ENCODE measurements around the gene APOD. TPM values are rescaled to one million over a fixed set of nuclear protein-coding genes. Genes with fewer than 3 reads are reported as not detected.
"Not testable (repeated sequence)": the region's sequence is repeated elsewhere in the genome, so short reads cannot be mapped to it uniquely, and the experiment has no call there.

Gene APOD
- total and polyA plus RNA-seq, 4 experiments from 2014 or later = not detected

DNA sequence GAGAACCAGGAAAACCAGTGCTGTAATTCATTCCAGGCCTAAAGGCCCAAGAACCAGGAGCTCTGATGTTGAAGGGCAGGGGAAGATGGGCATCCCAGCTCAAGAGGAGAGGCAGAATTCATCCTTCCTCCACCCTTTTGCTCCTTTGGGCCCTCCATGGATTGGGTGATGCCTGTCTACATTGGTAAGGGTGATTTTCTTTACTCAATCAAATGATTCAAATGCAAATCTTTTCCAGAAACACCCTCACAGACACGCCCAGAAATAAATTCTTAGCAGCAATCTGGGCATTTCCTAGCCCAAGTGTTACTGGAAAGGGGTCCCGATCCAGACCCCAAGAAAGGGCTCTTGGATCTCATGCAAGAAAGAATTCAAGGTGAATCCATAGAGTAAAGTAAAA, 17.6 kb upstream of the APOD start:
- ChIA-PET POLR2A (ENCODE audit: partially characterized antibody) (no interaction called here), CTCF (ENCODE audit: partially characterized antibody) (no interaction called here)

DNA sequence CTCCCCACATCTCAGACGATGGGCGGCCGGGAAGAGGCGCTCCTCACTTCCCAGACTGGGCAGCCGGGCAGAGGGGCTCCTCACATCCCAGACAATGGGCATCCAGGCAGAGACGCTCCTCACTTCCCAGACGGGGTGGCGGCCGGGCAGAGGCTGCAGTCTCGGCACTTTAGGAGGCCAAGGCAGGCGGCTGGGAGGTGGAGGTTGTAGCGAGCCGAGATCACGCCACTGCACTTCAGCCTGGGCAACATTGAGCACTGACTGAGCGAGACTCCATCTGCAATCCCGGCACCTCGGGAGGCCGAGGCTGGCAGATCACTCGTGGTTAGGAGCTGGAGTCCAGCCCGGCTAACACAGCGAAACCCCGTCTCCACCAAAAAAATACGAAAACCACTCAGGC, 16.2 kb upstream of the APOD start:
- H3K4me3 ChIP-seq (ENCODE audit: low read length in 2 of 2); H3K36me3 ChIP-seq (ENCODE audit: insufficient read depth, low read length); H3K36me3 Mint-ChIP-seq; POLR2A ChIA-PET (ENCODE audit: partially characterized antibody); H3K9me3 ChIP-seq (ENCODE audit: control insufficient read depth in 1 of 2, low read length in 2 of 2); H3K27me3 Mint-ChIP-seq; H3K27ac Mint-ChIP-seq; CTCF ChIA-PET (ENCODE audit: partially characterized antibody); DNase-seq; H3K4me1 Mint-ChIP-seq; H3K4me3 Mint-ChIP-seq; H3K4me1 ChIP-seq (ENCODE audit: insufficient read depth, low read length); intact Hi-C loops (cut with micrococcal nuclease); H3K27me3 ChIP-seq (ENCODE audit: insufficient read depth, low read length); H3K9me3 Mint-ChIP-seq; H3K27ac ChIP-seq (ENCODE audit: low read depth, low read length): not testable (repeated sequence)

More for the DNA sequence above, 17.6 kb upstream of the APOD start:
- Mint-ChIP-seq H3K27ac (no peak overlapping the region), H3K9me3 (peaks cover 0 to 5% (median 4%) of the 10 kb centered on the region in 8 donors), H3K4me3 (no peak overlapping the region), H3K4me1 (peaks cover 0 to 5% (median 0%) of the 10 kb centered on the region in 4 donors), H3K27me3 (no peaks in the 10 kb centered on the region), H3K36me3 (no peaks in the 10 kb centered on the region)
- no peaks in the 10 kb centered on the region for H3K4me1 ChIP-seq (ENCODE audit: insufficient read depth, low read length)
- H3K4me3 ChIP-seq (ENCODE audit: low read length in 2 of 2) = no peak overlapping the region
- no peak overlapping the region for H3K27ac ChIP-seq (ENCODE audit: low read depth, low read length)
- H3K27me3 ChIP-seq (ENCODE audit: insufficient read depth, low read length) = no peaks in the 10 kb centered on the region
- no peak for DNase-seq
- intact Hi-C loops (cut with micrococcal nuclease) = no loop called here
- H3K9me3 ChIP-seq (ENCODE audit: control insufficient read depth in 1 of 2, low read length in 2 of 2) = no peaks in the 10 kb centered on the region
- no peaks in the 10 kb centered on the region for H3K36me3 ChIP-seq (ENCODE audit: insufficient read depth, low read length)

DNA sequence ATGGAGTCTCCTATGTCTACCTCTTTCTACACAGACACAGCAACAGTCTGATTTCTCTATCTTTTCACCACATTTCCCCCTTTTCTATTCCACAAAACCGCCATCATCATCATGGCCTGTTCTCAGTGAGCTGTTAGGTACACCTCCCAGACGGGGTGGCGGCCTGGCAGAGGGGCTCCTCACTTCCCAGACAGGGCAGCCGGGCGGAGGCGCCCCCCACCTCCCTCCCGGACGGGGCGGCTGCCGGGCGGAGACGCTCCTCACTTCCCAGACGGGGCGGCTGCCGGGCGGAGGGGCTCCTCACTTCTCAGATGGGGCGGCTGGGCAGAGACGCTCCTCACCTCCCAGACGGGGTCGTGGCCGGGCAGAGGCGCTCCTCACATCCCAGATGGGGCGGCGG, 15.8 kb upstream of the APOD start:
- H3K27ac ChIP-seq (ENCODE audit: low read depth, low read length); intact Hi-C loops (cut with micrococcal nuclease); H3K4me1 ChIP-seq (ENCODE audit: insufficient read depth, low read length); POLR2A ChIA-PET (ENCODE audit: partially characterized antibody); CTCF ChIA-PET (ENCODE audit: partially characterized antibody); H3K4me1 Mint-ChIP-seq; H3K4me3 ChIP-seq (ENCODE audit: low read length in 2 of 2); H3K4me3 Mint-ChIP-seq; H3K27me3 ChIP-seq (ENCODE audit: insufficient read depth, low read length); H3K9me3 ChIP-seq (ENCODE audit: control insufficient read depth in 1 of 2, low read length in 2 of 2); H3K36me3 Mint-ChIP-seq; DNase-seq; H3K27ac Mint-ChIP-seq; H3K27me3 Mint-ChIP-seq; H3K36me3 ChIP-seq (ENCODE audit: insufficient read depth, low read length); H3K9me3 Mint-ChIP-seq: not testable (repeated sequence)

- Mint-ChIP-seq H3K36me3 (no peaks in the 10 kb centered on the region), H3K27me3 (no peaks in the 10 kb centered on the region), H3K4me1 (peaks cover 0 to 9% (median 0%) of the 10 kb centered on the region in 4 donors), H3K27ac (no peak overlapping the region), H3K4me3 (no peak overlapping the region), H3K9me3 (peaks cover 0 to 2% (median 0%) of the 10 kb centered on the region in 8 donors)
- Histone ChIP-seq H3K27ac (ENCODE audit: low read depth, low read length) (no peak overlapping the region), H3K27me3 (ENCODE audit: insufficient read depth, low read length) (no peaks in the 10 kb centered on the region), H3K4me1 (ENCODE audit: insufficient read depth, low read length) (no peaks in the 10 kb centered on the region), H3K36me3 (ENCODE audit: insufficient read depth, low read length) (no peaks in the 10 kb centered on the region), H3K4me3 (ENCODE audit: low read length in 2 of 2) (no peak overlapping the region), H3K9me3 (ENCODE audit: control insufficient read depth in 1 of 2, low read length in 2 of 2) (no peaks in the 10 kb centered on the region)
- no peak for DNase-seq
- CTCF ChIA-PET (ENCODE audit: partially characterized antibody) = no interaction called here
- intact Hi-C loops (cut with micrococcal nuclease) = no loop called here
- POLR2A ChIA-PET (ENCODE audit: partially characterized antibody) = no interaction called here
Observed at GRCh38 chr3:195597848-195598247, 14.1 kb upstream of the APOD start.

DNA sequence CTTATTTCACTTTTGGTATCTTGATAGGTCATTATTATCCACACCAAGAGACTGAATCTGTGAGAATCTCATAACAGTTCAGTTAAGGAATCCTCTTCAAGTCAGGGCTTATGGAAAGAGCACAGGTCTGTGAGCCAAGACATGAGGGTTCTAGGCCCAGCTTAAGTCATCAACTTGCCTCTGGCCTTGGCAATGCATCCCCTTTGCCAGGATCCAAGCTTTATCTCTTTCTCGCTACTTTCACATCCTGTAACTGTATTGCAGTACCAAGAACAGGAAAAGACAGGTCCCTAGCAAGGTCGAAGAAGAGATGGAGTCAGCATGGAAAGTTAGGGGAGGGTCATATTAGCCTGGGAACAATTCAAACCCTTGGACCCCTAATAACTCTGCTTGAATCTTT, 13.5 kb upstream of the APOD start:
- Mint-ChIP-seq H3K27me3 (no peaks in the 10 kb centered on the region), H3K4me1 (peaks cover 0 to 9% (median 0%) of the 10 kb centered on the region in 4 donors), H3K9me3 (peaks cover 0 to 2% (median 0%) of the 10 kb centered on the region in 8 donors), H3K4me3 (no peak overlapping the region), H3K36me3 (no peaks in the 10 kb centered on the region), H3K27ac (peak overlapping the region in 1 of 7 donors; percentile 54)
- Histone ChIP-seq H3K36me3 (ENCODE audit: insufficient read depth, low read length) (no peaks in the 10 kb centered on the region), H3K9me3 (ENCODE audit: control insufficient read depth in 1 of 2, low read length in 2 of 2) (no peaks in the 10 kb centered on the region), H3K27ac (ENCODE audit: low read depth, low read length) (no peak overlapping the region), H3K4me3 (ENCODE audit: low read length in 2 of 2) (no peak overlapping the region), H3K4me1 (ENCODE audit: insufficient read depth, low read length) (no peaks in the 10 kb centered on the region), H3K27me3 (ENCODE audit: insufficient read depth, low read length) (no peaks in the 10 kb centered on the region)
- ChIA-PET CTCF (ENCODE audit: partially characterized antibody) (no interaction called here), POLR2A (ENCODE audit: partially characterized antibody) (no interaction called here)
- intact Hi-C loops (cut with micrococcal nuclease) = no loop called here
- DNase-seq = no peak

DNA sequence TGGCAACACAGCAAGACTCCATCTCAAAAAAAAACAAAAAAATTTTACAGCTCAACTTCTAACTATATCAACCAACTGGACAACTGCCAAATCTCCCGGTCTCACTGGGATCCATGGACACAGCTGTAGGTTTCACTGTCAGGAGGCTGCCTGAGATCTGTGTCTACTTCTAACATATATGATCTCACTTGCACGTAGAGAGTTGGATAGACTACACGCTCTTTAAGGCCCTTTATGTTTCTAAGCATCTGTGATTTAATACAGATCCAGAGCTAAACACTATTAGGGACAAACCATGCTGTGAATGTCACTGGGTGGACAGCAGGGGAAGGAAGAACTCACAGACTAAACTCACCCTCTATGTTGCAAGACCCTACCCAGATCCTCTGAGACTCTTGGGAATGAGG, 13.0 kb upstream of the APOD start:
- Mint-ChIP-seq H3K27ac (peak overlapping the region in 1 of 7 donors; percentile 14), H3K4me1 (peaks cover 0 to 9% (median 0%) of the 10 kb centered on the region in 4 donors), H3K36me3 (no peaks in the 10 kb centered on the region), H3K27me3 (no peaks in the 10 kb centered on the region), H3K9me3 (peaks cover 0 to 2% (median 0%) of the 10 kb centered on the region in 8 donors), H3K4me3 (no peak overlapping the region)
- ChIA-PET CTCF (ENCODE audit: partially characterized antibody) (no interaction called here), POLR2A (ENCODE audit: partially characterized antibody) (no interaction called here)
- Histone ChIP-seq H3K36me3 (ENCODE audit: insufficient read depth, low read length) (no peaks in the 10 kb centered on the region), H3K4me3 (ENCODE audit: low read length in 2 of 2) (no peak overlapping the region), H3K9me3 (ENCODE audit: control insufficient read depth in 1 of 2, low read length in 2 of 2) (no peaks in the 10 kb centered on the region), H3K4me1 (ENCODE audit: insufficient read depth, low read length) (no peaks in the 10 kb centered on the region), H3K27ac (ENCODE audit: low read depth, low read length) (no peak overlapping the region), H3K27me3 (ENCODE audit: insufficient read depth, low read length) (no peaks in the 10 kb centered on the region)
- intact Hi-C loops (cut with micrococcal nuclease) = no loop called here
- DNase-seq = no peak

DNA sequence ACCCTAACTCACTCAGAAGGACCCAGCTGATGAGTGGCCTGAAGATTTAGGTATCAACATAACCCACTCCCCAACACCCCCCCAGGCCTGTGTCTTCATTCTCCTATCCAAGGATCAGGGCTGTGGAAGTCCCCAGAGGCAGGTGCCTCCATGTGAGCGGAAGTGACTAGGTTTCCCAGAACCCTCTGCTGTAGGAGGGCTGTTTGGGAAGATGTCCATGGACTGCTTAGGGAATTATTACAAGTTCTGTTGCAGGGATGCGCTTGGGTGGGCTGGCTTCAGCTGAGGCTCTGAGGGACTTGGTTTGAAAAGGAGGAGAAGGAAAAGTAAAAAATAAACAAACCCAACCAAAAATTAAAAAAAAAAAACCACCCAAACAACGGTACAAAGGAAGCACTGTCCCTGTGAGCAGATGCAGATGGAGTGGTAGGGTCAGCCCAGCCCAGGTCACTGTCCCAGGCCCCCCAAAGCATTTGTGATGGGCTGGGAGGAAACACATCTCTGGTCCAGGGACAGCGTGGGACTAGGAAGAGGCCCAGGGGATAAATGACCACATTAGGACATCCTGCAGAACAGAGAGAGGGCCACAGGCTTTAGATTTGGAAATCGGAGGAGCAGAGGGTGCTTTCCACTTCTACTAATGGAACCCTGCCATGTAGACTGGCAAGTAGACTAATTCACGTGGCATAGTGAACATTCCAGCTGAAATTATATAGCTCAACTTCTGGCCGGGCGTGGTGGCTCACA, 12.2 kb upstream of the APOD start:
- Mint-ChIP-seq H3K4me1 (peaks cover 0 to 9% (median 0%) of the 10 kb centered on the region in 4 donors), H3K27ac (peak overlapping the region in 2 of 7 donors; percentile 46 to 54), H3K27me3 (no peaks in the 10 kb centered on the region), H3K36me3 (no peaks in the 10 kb centered on the region), H3K9me3 (peaks cover 0 to 2% (median 0%) of the 10 kb centered on the region in 8 donors), H3K4me3 (no peak overlapping the region)
- no peak for DNase-seq
- H3K27me3 ChIP-seq (ENCODE audit: insufficient read depth, low read length) = no peaks in the 10 kb centered on the region
- H3K4me1 ChIP-seq (ENCODE audit: insufficient read depth, low read length) = no peaks in the 10 kb centered on the region
- POLR2A ChIA-PET (ENCODE audit: partially characterized antibody) = no interaction called here
- CTCF ChIA-PET (ENCODE audit: partially characterized antibody) = no interaction called here
- no peak overlapping the region for H3K27ac ChIP-seq (ENCODE audit: low read depth, low read length)
- intact Hi-C loops (cut with micrococcal nuclease) = no loop called here
- no peak overlapping the region for H3K4me3 ChIP-seq (ENCODE audit: low read length in 2 of 2)
- no peaks in the 10 kb centered on the region for H3K9me3 ChIP-seq (ENCODE audit: control insufficient read depth in 1 of 2, low read length in 2 of 2)
- no peaks in the 10 kb centered on the region for H3K36me3 ChIP-seq (ENCODE audit: insufficient read depth, low read length)

Measured in CD4-positive, alpha-beta memory T cell (primary cell).